Neural progenitor cell (in vitro differentiated cells): ENCODE measurements around the gene RYR3. TPM values are rescaled to one million over a fixed set of nuclear protein-coding genes. Genes with fewer than 3 reads are reported as not detected.

Experiments
- DNase-seq: peaks from one replicate; pipeline ENCODE4 v3.0.0-alpha.2; 2016; ENCODE audit warnings: low spot score
- H2AFZ ChIP-seq: fragments of 200-600 bp; sonication (generic); replicated peaks from 2 replicates; pipeline ENCODE4 v1.6.1; 2016; ENCODE audit warnings: antibody characterized with exemption
- H3F3A ChIP-seq: fragments of 200-600 bp; sonication (generic); 2 replicates; pipeline ENCODE4 v1.6.1; 2016; ENCODE audit warnings: antibody characterized with exemption, low read depth
- H3K27ac ChIP-seq: fragments of 200-600 bp; sonication (generic); 2 replicates; pipeline ENCODE4 v1.5.1; 2016; ENCODE audit warnings: mild to moderate bottlenecking
- H3K27me3 ChIP-seq: fragments of 200-600 bp; sonication (generic); 2 replicates; pipeline ENCODE4 v1.6.1; 2016; ENCODE audit warnings: mild to moderate bottlenecking, moderate library complexity
- H3K36me3 ChIP-seq: fragments of 200-600 bp; sonication (generic); 2 replicates; pipeline ENCODE4 v1.5.1; 2016
- H3K4me1 ChIP-seq: fragments of 200-600 bp; sonication (generic); 2 replicates; pipeline ENCODE4 v1.6.1; 2016; ENCODE audit warnings: mixed run types
- H3K4me2 ChIP-seq: fragments of 200-600 bp; sonication (generic); 2 replicates; pipeline ENCODE4 v1.6.1; 2016
- H3K4me3 ChIP-seq: fragments of 200-600 bp; sonication (generic); 2 replicates; pipeline ENCODE4 v1.5.1; 2016
- H3K79me2 ChIP-seq: fragments of 200-600 bp; sonication (generic); 2 replicates; pipeline ENCODE4 v1.6.1; 2016; ENCODE audit warnings: low read depth
- H3K9ac ChIP-seq: fragments of 200-600 bp; sonication (generic); 2 replicates; pipeline ENCODE4 v1.6.1; 2016
- H3K9me3 ChIP-seq: fragments of 200-600 bp; sonication (generic); 2 replicates; pipeline ENCODE4 v1.5.1; 2016; ENCODE audit warnings: low read depth
- H4K20me1 ChIP-seq: fragments of 200-600 bp; sonication (generic); 2 replicates; pipeline ENCODE4 v1.6.1; 2016; ENCODE audit warnings: low read depth
- H3K27ac Mint-ChIP-seq: 3 replicates; pipeline ENCODE4 v1.8.0; 2021; ENCODE audit warnings: mixed read lengths
- H3K27me3 Mint-ChIP-seq: 2 replicates; pipeline ENCODE4 v1.8.0; 2022; ENCODE audit warnings: low read depth, mild to moderate bottlenecking, inconsistent platforms, moderate library complexity, mixed read lengths; ENCODE audit not compliant: insufficient read depth
- H3K36me3 Mint-ChIP-seq: 3 replicates; pipeline ENCODE4 v1.8.0; 2021; ENCODE audit warnings: mixed read lengths
- H3K4me1 Mint-ChIP-seq: 3 replicates; pipeline ENCODE4 v1.8.0; 2021; ENCODE audit warnings: mixed read lengths
- H3K4me3 Mint-ChIP-seq: 3 replicates; pipeline ENCODE4 v1.8.0; 2021; ENCODE audit warnings: mild to moderate bottlenecking, moderate library complexity, mixed read lengths
- H3K9me3 Mint-ChIP-seq: 3 replicates; pipeline ENCODE4 v1.8.0; 2020; ENCODE audit warnings: mixed read lengths
- EZH2 ChIP-seq: fragments of 200-600 bp; sonication (generic); IDR thresholded peaks from 2 replicates; pipeline ENCODE4 v1.6.1; 2017; ENCODE audit warnings: antibody characterized with exemption, mild to moderate bottlenecking, moderate library complexity
- EZH2phosphoT487 ChIP-seq: fragments of 200-600 bp; sonication (generic); IDR thresholded peaks from 2 replicates; pipeline ENCODE4 v1.6.1; 2017; ENCODE audit warnings: antibody characterized with exemption
- total RNA-seq: library from RNA; depleted of rRNA; stranded (reverse); fragments of >200 nt; gene quantifications from 2 replicates; pipeline ENCODE4 v1.2.3, GENCODE V29; 2015; ENCODE audit warnings: low replicate concordance
- TF ChIP-seq, protein P1 (sequence below): fragments of 200-600 bp; sonication (generic); IDR thresholded peaks from 2 replicates; pipeline ENCODE4 v1.5.1; 2017; ENCODE audit warnings: antibody characterized with exemption, mild to moderate bottlenecking

RYR3 gene
- total RNA-seq, 1 donor from 2014 or later, result 2.1 TPM

DNA sequence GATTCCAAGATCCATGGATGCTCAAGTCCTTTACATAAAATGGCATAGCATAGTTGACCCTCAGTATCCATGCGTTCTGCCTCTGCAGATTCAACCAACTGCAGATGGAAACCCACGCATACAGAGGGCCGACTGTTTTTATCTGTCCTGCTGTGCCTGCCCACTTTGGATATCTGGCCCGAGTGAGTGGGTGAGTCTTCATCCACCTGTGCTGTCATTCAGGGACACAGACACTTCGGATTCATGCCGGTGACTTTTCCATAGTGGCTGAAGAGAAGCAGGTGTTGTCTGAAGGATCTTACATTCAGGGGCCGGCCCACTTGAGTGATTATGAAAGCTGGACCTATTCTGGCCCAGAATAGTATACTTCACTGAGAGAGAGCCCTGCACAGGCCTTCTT, 85.1 kb downstream of the RYR3 start:
- Histone ChIP-seq H3K79me2 (no peaks in the 10 kb centered on the region), H3K27ac (no peak overlapping the region), H3K4me3 (no peak overlapping the region), H3K36me3 (no peaks in the 10 kb centered on the region), H3K4me2 (no peak overlapping the region), H2AFZ (no peak overlapping the region), H3K9ac (no peak overlapping the region), H3K4me1 (no peaks in the 10 kb centered on the region), H3F3A (no peaks in the 10 kb centered on the region), H4K20me1 (no peaks in the 10 kb centered on the region), H3K9me3 (no peaks in the 10 kb centered on the region), H3K27me3 (no peaks in the 10 kb centered on the region)
- no peaks in the 10 kb centered on the region for H3K4me1 Mint-ChIP-seq
- H3K27me3 Mint-ChIP-seq, result no peaks in the 10 kb centered on the region
- no peaks in the 10 kb centered on the region for H3K9me3 Mint-ChIP-seq
- TF ChIP-seq EZH2phosphoT487 (no peak), EZH2 (no peak)
- TF ChIP-seq, protein P1, sequence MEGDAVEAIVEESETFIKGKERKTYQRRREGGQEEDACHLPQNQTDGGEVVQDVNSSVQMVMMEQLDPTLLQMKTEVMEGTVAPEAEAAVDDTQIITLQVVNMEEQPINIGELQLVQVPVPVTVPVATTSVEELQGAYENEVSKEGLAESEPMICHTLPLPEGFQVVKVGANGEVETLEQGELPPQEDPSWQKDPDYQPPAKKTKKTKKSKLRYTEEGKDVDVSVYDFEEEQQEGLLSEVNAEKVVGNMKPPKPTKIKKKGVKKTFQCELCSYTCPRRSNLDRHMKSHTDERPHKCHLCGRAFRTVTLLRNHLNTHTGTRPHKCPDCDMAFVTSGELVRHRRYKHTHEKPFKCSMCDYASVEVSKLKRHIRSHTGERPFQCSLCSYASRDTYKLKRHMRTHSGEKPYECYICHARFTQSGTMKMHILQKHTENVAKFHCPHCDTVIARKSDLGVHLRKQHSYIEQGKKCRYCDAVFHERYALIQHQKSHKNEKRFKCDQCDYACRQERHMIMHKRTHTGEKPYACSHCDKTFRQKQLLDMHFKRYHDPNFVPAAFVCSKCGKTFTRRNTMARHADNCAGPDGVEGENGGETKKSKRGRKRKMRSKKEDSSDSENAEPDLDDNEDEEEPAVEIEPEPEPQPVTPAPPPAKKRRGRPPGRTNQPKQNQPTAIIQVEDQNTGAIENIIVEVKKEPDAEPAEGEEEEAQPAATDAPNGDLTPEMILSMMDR, result no peak
- DNase-seq, result no peak
- no peak overlapping the region for H3K27ac Mint-ChIP-seq
- H3K36me3 Mint-ChIP-seq, result no peaks in the 10 kb centered on the region
- no peak overlapping the region for H3K4me3 Mint-ChIP-seq

DNA sequence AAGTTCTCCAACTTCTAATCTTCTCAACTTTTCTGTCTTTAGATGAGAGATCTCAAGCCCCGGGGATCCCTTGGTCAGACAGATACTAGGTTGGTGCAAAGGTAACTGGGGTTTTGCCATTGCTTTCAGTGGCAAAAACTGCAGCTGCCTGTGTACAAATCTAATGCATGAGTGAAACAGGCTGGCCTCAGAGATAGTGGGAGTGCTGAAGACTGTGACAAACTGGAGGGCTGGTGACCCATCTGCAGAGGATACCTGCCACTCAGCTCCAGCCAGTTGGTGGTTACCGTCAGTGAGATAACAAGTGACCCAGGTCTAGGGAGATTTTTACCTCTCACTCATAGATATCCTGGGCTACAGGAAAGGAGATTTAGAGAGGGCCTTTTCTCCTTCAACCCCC, 85.7 kb downstream of the RYR3 start:
- no peak overlapping the region for H3K27ac Mint-ChIP-seq
- no peaks in the 10 kb centered on the region for H3K36me3 Mint-ChIP-seq
- no peak for DNase-seq
- H3K4me2 ChIP-seq, result no peak overlapping the region
- no peak overlapping the region for H3K9ac ChIP-seq
- no peak overlapping the region for H2AFZ ChIP-seq
- H3K36me3 ChIP-seq, result no peaks in the 10 kb centered on the region
- no peaks in the 10 kb centered on the region for H4K20me1 ChIP-seq
- TF ChIP-seq EZH2 (no peak), EZH2phosphoT487 (no peak)
- TF ChIP-seq, protein P1, result no peak
- H3K79me2 ChIP-seq, result no peaks in the 10 kb centered on the region
- H3K4me1 Mint-ChIP-seq, result no peaks in the 10 kb centered on the region
- no peaks in the 10 kb centered on the region for H3K27me3 ChIP-seq
- no peak overlapping the region for H3K4me3 ChIP-seq
- H3K4me3 Mint-ChIP-seq, result no peak overlapping the region
- no peaks in the 10 kb centered on the region for H3K9me3 Mint-ChIP-seq
- no peaks in the 10 kb centered on the region for H3K4me1 ChIP-seq
- no peaks in the 10 kb centered on the region for H3K27me3 Mint-ChIP-seq
- H3F3A ChIP-seq, result no peaks in the 10 kb centered on the region
- H3K9me3 ChIP-seq, result no peaks in the 10 kb centered on the region
- H3K27ac ChIP-seq, result no peak overlapping the region

DNA sequence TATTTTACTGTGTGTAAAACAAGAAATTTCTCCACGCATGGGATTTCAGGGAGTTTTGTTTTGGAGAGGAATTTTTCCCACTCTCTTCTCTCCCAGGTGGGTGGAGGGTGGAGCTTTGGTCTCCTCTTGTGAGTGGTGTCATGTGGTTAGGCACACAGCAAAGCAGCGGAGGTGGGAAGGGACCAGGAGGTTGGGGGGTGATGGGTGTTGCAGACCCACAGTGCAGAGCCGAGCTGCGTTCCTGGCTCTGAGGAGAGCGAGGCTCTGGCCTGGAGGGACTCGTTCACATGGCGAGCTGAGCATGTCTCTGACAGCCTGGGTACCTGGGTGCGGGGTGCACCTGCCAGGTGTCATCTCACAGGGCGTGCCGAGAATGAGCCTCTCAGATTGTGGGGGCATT, 87.8 kb downstream of the RYR3 start:
- no peak overlapping the region for H3K27ac Mint-ChIP-seq
- H3K4me1 ChIP-seq, result no peaks in the 10 kb centered on the region
- TF ChIP-seq EZH2, result no peak
- TF ChIP-seq, protein P1, result no peak
- no peak for TF ChIP-seq EZH2phosphoT487
- H3K36me3 ChIP-seq, result no peaks in the 10 kb centered on the region
- no peaks in the 10 kb centered on the region for H3K9me3 Mint-ChIP-seq
- no peaks in the 10 kb centered on the region for H3K9me3 ChIP-seq
- H3K79me2 ChIP-seq, result no peaks in the 10 kb centered on the region
- H3K27me3 ChIP-seq, result no peaks in the 10 kb centered on the region
- H3K4me3 Mint-ChIP-seq, result no peak overlapping the region
- H2AFZ ChIP-seq, result no peak overlapping the region
- H3K4me2 ChIP-seq, result no peak overlapping the region
- no peaks in the 10 kb centered on the region for H4K20me1 ChIP-seq
- H3K36me3 Mint-ChIP-seq, result no peaks in the 10 kb centered on the region
- no peaks in the 10 kb centered on the region for H3F3A ChIP-seq
- no peak overlapping the region for H3K4me3 ChIP-seq
- no peak for DNase-seq
- H3K4me1 Mint-ChIP-seq, result no peaks in the 10 kb centered on the region
- H3K27me3 Mint-ChIP-seq, result no peaks in the 10 kb centered on the region
- H3K27ac ChIP-seq, result no peak overlapping the region
- no peak overlapping the region for H3K9ac ChIP-seq
